PFSK-1 (cell line): ENCODE measurements around the gene TTYH3.

ENCODE experiments used
- FOXP2 ChIP-seq: optimal IDR thresholded peaks from 2 replicates; pipeline ENCODE3; 2011; ENCODE audit warnings: borderline replicate concordance, control low read depth, inconsistent platforms; ENCODE audit not compliant: insufficient read depth; ENCODE audit errors: extremely low read length, extremely low read depth
- POLR2AphosphoS5 ChIP-seq: IDR thresholded peaks from 2 replicates; pipeline ENCODE4 v1.6.1; 2012; ENCODE audit warnings: low read depth, mild to moderate bottlenecking, control low read depth, low read length, moderate library complexity
- SIN3A ChIP-seq: IDR thresholded peaks from 2 replicates; pipeline ENCODE4 v1.6.1; 2012; ENCODE audit warnings: mild to moderate bottlenecking, low read length, moderate library complexity, borderline replicate concordance; ENCODE audit not compliant: insufficient read depth
- TAF1 ChIP-seq: IDR thresholded peaks from 2 replicates; pipeline ENCODE4 v1.6.1; 2012; ENCODE audit warnings: low read length, control low read depth, borderline replicate concordance; ENCODE audit not compliant: insufficient read depth
- TF ChIP-seq, protein P1 (sequence below), 2 experiments: IDR thresholded peaks; 2 replicates each; pipeline versions ENCODE4 v1.6.1 to v1.8.0; 2011 to 2012; ENCODE audit warnings: low read depth in 2 of 2, low read length in 2 of 2, control low read depth in 1 of 2, inconsistent platforms in 1 of 2, mild to moderate bottlenecking in 1 of 2, moderate library complexity in 1 of 2; ENCODE audit not compliant: insufficient read depth in 1 of 2

Gene TTYH3

DNA sequence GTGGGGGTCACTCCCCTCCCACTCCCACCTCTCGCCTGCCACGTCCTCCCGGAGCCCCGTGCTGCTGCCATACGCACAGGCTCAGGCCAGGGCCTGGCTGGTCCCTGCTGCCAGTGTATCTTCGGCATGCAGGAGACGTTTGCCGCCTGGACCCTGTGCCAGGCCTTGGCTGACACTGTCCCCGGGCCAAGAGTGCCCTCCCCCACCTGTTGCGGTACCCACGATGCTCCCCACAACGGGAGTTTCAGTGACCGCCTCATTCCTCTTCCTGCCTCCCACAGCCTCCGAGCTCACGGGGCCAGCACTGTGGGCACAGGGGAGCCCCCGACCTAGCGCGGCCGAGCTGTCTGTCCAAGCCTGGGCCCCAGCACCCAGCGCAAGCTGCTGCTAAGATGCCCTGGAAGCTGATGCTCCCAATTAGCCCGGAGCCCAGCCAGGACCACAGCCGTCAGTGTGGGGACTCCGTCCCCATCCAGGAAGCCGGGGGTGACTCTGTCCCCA lies 7.4 kb downstream of the TTYH3 start:
- TF ChIP-seq FOXP2 (no peak), TAF1 (no peak), SIN3A (no peak), POLR2AphosphoS5 (no peak)
- TF ChIP-seq, protein P1, sequence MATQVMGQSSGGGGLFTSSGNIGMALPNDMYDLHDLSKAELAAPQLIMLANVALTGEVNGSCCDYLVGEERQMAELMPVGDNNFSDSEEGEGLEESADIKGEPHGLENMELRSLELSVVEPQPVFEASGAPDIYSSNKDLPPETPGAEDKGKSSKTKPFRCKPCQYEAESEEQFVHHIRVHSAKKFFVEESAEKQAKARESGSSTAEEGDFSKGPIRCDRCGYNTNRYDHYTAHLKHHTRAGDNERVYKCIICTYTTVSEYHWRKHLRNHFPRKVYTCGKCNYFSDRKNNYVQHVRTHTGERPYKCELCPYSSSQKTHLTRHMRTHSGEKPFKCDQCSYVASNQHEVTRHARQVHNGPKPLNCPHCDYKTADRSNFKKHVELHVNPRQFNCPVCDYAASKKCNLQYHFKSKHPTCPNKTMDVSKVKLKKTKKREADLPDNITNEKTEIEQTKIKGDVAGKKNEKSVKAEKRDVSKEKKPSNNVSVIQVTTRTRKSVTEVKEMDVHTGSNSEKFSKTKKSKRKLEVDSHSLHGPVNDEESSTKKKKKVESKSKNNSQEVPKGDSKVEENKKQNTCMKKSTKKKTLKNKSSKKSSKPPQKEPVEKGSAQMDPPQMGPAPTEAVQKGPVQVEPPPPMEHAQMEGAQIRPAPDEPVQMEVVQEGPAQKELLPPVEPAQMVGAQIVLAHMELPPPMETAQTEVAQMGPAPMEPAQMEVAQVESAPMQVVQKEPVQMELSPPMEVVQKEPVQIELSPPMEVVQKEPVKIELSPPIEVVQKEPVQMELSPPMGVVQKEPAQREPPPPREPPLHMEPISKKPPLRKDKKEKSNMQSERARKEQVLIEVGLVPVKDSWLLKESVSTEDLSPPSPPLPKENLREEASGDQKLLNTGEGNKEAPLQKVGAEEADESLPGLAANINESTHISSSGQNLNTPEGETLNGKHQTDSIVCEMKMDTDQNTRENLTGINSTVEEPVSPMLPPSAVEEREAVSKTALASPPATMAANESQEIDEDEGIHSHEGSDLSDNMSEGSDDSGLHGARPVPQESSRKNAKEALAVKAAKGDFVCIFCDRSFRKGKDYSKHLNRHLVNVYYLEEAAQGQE (IDR thresholded peaks at IDR 0.05; ENCODE audit: insufficient read depth in 1 of 2, low read depth in 2 of 2, low read length in 2 of 2) = no peak

DNA sequence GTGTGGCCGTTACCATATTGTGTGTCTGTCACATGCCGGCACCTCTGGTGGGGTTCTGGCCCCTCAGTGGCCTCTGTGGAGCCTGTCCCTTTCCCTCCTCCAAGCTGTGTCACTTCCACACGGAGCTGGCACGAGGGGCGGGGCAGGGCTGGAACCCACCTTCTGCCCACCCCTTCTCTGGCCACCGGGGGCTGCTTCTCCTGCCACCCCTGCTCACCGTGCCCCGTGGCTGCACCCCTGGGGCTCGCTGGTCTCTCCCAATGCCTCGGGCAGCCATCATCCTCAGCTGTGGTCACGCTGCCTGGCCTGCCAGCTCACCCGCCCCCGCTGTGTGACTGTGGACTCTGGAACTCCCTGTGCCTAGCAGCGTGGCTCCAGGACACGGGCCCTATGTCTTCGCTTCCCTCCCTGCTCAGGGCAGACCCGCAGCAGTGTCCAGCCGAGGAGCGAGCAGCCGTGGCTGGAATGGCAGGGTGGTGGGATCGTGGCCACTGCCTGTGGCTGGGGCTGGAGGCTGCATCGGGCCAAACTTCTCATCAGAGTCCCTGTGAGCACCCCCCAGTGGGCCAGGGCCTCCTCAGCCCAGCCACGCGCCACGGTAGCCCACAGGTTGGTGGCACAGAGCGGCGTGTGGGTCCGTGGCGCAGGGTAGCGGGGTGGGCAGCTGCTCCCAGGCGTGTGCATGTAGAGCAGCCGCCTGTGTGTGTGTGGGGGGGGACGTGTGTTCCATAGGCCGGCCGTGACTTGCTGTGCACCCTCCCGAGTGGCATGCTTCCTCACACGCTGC lies 8.1 kb downstream of the TTYH3 start:
- no peak for TF ChIP-seq TAF1
- TF ChIP-seq FOXP2 = no peak
- TF ChIP-seq, protein P1 (IDR thresholded peaks at IDR 0.05; ENCODE audit: insufficient read depth in 1 of 2, low read depth in 2 of 2, low read length in 2 of 2) = no peak
- no peak for TF ChIP-seq SIN3A
- TF ChIP-seq POLR2AphosphoS5 = no peak

DNA sequence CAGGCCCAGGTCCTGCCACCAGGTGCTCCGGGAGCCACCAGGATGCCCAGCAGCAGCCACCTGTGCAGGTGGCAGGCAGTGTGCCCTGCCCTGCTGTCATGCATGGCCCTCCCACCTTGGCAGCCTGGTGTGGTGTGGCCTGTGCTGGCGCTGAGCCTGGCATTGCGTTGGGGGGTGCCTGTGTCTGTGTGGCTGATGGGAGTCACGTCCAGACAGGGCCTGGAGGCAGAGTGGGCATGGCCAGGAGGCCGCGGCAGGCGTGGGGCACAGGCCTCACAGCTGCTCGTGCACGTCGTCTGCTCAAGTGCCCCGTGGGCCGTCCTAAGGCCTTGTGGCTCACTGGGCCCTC lies 8.7 kb downstream of the TTYH3 start:
- TF ChIP-seq TAF1 (no peak), SIN3A (no peak), POLR2AphosphoS5 (no peak), FOXP2 (no peak)
- TF ChIP-seq, protein P1 (IDR thresholded peaks at IDR 0.05; ENCODE audit: insufficient read depth in 1 of 2, low read depth in 2 of 2, low read length in 2 of 2) = no peak

DNA sequence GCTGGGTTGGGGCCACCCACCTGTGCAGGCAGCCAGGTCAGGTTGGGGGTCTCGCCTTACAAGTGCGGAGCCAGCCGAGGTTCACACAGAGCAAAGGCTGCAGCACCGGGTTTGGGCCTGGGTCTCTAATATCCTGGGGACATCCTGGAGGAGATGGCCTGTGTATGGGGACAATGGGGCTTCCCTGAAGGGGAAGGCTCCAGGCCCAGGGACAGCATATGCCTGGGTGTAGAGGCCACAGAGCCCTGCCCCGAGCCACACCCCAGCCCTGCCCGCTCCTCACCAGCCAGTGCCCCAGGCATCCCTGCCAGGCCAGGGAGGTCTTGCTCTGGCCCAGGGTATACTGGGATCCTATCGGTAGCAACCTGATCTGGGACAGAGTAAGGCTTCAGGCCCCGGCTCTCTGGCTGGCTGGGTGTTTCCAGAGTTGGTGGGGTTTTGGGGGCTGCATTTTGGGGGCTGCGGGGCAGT lies 9.1 kb downstream of the TTYH3 start:
- TF ChIP-seq FOXP2 (no peak), SIN3A (no peak), TAF1 (no peak), POLR2AphosphoS5 (no peak)
- TF ChIP-seq, protein P1 (IDR thresholded peaks at IDR 0.05; ENCODE audit: insufficient read depth in 1 of 2, low read depth in 2 of 2, low read length in 2 of 2) = no peak
